Measurements from ENCODE around the gene LDLRAD3.

The LDLRAD3 gene

DNA sequence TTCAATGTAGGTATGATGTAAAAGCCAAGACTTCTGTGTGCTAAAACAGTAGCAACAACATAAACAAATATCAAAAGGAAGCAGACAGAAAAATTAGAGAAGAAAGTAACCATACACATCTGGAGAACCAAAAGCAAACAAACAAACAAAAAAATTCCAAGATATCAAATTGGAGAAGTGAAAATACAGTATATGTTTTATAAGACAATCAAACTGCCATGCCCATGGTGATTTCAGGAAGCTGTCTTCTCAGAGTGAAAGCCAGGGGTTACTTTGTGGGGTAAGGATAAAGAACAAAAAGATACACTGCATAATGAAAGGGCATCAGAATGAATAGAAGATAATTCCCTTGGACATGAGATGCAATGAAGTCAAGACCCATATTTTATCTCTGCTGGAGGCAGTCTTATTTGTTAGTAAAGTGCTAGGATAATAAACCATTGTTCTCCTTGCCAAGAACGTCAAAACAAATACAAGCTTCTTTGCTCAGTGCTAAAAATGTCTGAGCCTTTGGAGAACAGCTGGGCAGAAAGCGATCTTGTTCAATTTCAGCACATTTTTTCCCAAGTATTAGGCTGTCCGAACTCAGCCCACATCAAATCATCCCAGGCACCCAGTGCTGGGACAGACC is 38.1 kb upstream of the LDLRAD3 start:
- H3K9me2 ChIP-seq (replicated peaks; ENCODE audit: control insufficient read depth, low read length): no peaks in the 10 kb centered on the region

GRCh38 chr11:35906277-35906661 is 37.6 kb upstream of the LDLRAD3 start:
- Histone ChIP-seq H3K27me3 (ENCODE audit: control insufficient read depth, low read length) (no peaks in the 10 kb centered on the region), H3K79me2 (ENCODE audit: control insufficient read depth, low read length) (no peaks in the 10 kb centered on the region), H3K36me3 (ENCODE audit: control insufficient read depth, low read length) (no peaks in the 10 kb centered on the region), H4K20me1 (ENCODE audit: control insufficient read depth, insufficient read depth, low read depth, low read length) (no peaks in the 10 kb centered on the region), H3K4me1 (ENCODE audit: control insufficient read depth, low read length) (no peaks in the 10 kb centered on the region), H3K4me3 (ENCODE audit: low read length) (no peak overlapping the region), H3K27ac (ENCODE audit: low read depth, low read length) (no peak overlapping the region), H3K9me2 (replicated peaks; ENCODE audit: control insufficient read depth, low read length) (no peaks in the 10 kb centered on the region), H3K9me3 (ENCODE audit: control insufficient read depth, insufficient read depth, low read length) (peaks cover 5% of the 10 kb centered on the region; the same call in 1 of the 2 replicates), H3K4me2 (ENCODE audit: low read length) (no peak overlapping the region), H3F3A (ENCODE audit: control insufficient read depth, insufficient read depth) (no peaks in the 10 kb centered on the region)
- TF ChIP-seq, protein P1, sequence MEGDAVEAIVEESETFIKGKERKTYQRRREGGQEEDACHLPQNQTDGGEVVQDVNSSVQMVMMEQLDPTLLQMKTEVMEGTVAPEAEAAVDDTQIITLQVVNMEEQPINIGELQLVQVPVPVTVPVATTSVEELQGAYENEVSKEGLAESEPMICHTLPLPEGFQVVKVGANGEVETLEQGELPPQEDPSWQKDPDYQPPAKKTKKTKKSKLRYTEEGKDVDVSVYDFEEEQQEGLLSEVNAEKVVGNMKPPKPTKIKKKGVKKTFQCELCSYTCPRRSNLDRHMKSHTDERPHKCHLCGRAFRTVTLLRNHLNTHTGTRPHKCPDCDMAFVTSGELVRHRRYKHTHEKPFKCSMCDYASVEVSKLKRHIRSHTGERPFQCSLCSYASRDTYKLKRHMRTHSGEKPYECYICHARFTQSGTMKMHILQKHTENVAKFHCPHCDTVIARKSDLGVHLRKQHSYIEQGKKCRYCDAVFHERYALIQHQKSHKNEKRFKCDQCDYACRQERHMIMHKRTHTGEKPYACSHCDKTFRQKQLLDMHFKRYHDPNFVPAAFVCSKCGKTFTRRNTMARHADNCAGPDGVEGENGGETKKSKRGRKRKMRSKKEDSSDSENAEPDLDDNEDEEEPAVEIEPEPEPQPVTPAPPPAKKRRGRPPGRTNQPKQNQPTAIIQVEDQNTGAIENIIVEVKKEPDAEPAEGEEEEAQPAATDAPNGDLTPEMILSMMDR (IDR thresholded peaks at IDR 0.05; ENCODE audit: low read depth, low read length, poor library complexity, severe bottlenecking): no peak
- no peak for TF ChIP-seq EZH2phosphoT487 (IDR thresholded peaks at IDR 0.05; ENCODE audit: borderline replicate concordance, low read length)

More for the DNA sequence above, 38.1 kb upstream of the LDLRAD3 start:
- H3K27me3 ChIP-seq (ENCODE audit: control insufficient read depth, low read length): no peaks in the 10 kb centered on the region
- H3K9me3 ChIP-seq (ENCODE audit: control insufficient read depth, insufficient read depth, low read length): peaks cover 5% of the 10 kb centered on the region; the same call in 1 of the 2 replicates
- H3K27ac ChIP-seq (ENCODE audit: low read depth, low read length): no peak overlapping the region
- H4K20me1 ChIP-seq (ENCODE audit: control insufficient read depth, insufficient read depth, low read depth, low read length): no peaks in the 10 kb centered on the region
- H3K4me3 ChIP-seq (ENCODE audit: low read length): no peak overlapping the region
- no peak overlapping the region for H3K4me2 ChIP-seq (ENCODE audit: low read length)
- no peaks in the 10 kb centered on the region for H3K4me1 ChIP-seq (ENCODE audit: control insufficient read depth, low read length)
- no peaks in the 10 kb centered on the region for H3K79me2 ChIP-seq (ENCODE audit: control insufficient read depth, low read length)
- TF ChIP-seq, protein P1 (IDR thresholded peaks at IDR 0.05; ENCODE audit: low read depth, low read length, poor library complexity, severe bottlenecking): no peak
- no peak for TF ChIP-seq EZH2phosphoT487 (IDR thresholded peaks at IDR 0.05; ENCODE audit: borderline replicate concordance, low read length)
- H3F3A ChIP-seq (ENCODE audit: control insufficient read depth, insufficient read depth): no peaks in the 10 kb centered on the region
- H3K36me3 ChIP-seq (ENCODE audit: control insufficient read depth, low read length): no peaks in the 10 kb centered on the region

GRCh38 chr11:35906681-35907080 is 37.2 kb upstream of the LDLRAD3 start:
- no peaks in the 10 kb centered on the region for H3K36me3 ChIP-seq (ENCODE audit: control insufficient read depth, low read length)
- H3K4me3 ChIP-seq (ENCODE audit: low read length): no peak overlapping the region
- H3K4me2 ChIP-seq (ENCODE audit: low read length): no peak overlapping the region
- H3K4me1 ChIP-seq (ENCODE audit: control insufficient read depth, low read length): no peaks in the 10 kb centered on the region
- TF ChIP-seq, protein P1 (IDR thresholded peaks at IDR 0.05; ENCODE audit: low read depth, low read length, poor library complexity, severe bottlenecking): no peak
- no peak for TF ChIP-seq EZH2phosphoT487 (IDR thresholded peaks at IDR 0.05; ENCODE audit: borderline replicate concordance, low read length)
- no peaks in the 10 kb centered on the region for H4K20me1 ChIP-seq (ENCODE audit: control insufficient read depth, insufficient read depth, low read depth, low read length)
- H3F3A ChIP-seq (ENCODE audit: control insufficient read depth, insufficient read depth): no peaks in the 10 kb centered on the region
- peaks cover 5% of the 10 kb centered on the region; the same call in 1 of the 2 replicates for H3K9me3 ChIP-seq (ENCODE audit: control insufficient read depth, insufficient read depth, low read length)
- no peaks in the 10 kb centered on the region for H3K9me2 ChIP-seq (replicated peaks; ENCODE audit: control insufficient read depth, low read length)
- no peak overlapping the region for H3K27ac ChIP-seq (ENCODE audit: low read depth, low read length)
- H3K79me2 ChIP-seq (ENCODE audit: control insufficient read depth, low read length): no peaks in the 10 kb centered on the region
- no peaks in the 10 kb centered on the region for H3K27me3 ChIP-seq (ENCODE audit: control insufficient read depth, low read length)

Measured in DOHH2 (cell line).